GM23338 (cell line): ENCODE measurements around the gene REXO2. TPM values are rescaled to one million over a fixed set of nuclear protein-coding genes. Genes with fewer than 3 reads are reported as not detected.

Experiments used
- ATAC-seq: fragments of 200-7000 bp; cut with Tn5 transposase; 3 replicates; pipeline ENCODE4 v1.9.1; 2020
- DNase-seq: peaks from one replicate; pipeline ENCODE4 v3.0.0-alpha.2; 2015; ENCODE audit warnings: low spot score
- H2AFZ ChIP-seq: fragments of 200-600 bp; sonication (generic); 2 replicates; pipeline ENCODE4 v1.8.0; 2016; ENCODE audit warnings: antibody characterized with exemption, mild to moderate bottlenecking, moderate library complexity
- H3F3A ChIP-seq: fragments of 200-600 bp; sonication (generic); replicated peaks from 2 replicates; pipeline ENCODE4 v1.8.0; 2017; ENCODE audit warnings: antibody characterized with exemption, mixed run types, low read depth
- H3K27ac ChIP-seq: fragments of 200-600 bp; sonication (generic); 2 replicates; pipeline ENCODE4 v1.6.1; 2016; ENCODE audit warnings: low read depth
- H3K27me3 ChIP-seq: fragments of 200-600 bp; sonication (generic); 2 replicates; pipeline ENCODE4 v1.8.0; 2016; ENCODE audit warnings: mild to moderate bottlenecking, mixed run types, moderate library complexity; ENCODE audit not compliant: insufficient read depth
- H3K36me3 ChIP-seq: fragments of 200-600 bp; sonication (generic); 2 replicates; pipeline ENCODE4 v1.8.0; 2016; ENCODE audit warnings: mild to moderate bottlenecking; ENCODE audit not compliant: insufficient read depth
- H3K4me1 ChIP-seq: fragments of 200-600 bp; sonication (generic); 2 replicates; pipeline ENCODE4 v1.8.0; 2016; ENCODE audit warnings: mild to moderate bottlenecking, moderate library complexity; ENCODE audit not compliant: insufficient read depth
- H3K4me2 ChIP-seq: fragments of 200-600 bp; sonication (generic); 2 replicates; pipeline ENCODE4 v1.7.1; 2017; ENCODE audit warnings: mixed run types
- H3K4me3 ChIP-seq: fragments of 200-600 bp; sonication (generic); 2 replicates; pipeline ENCODE4 v1.6.1; 2016; ENCODE audit warnings: mixed run types
- H3K79me2 ChIP-seq: fragments of 200-600 bp; sonication (generic); replicated peaks from 2 replicates; pipeline ENCODE4 v1.8.0; 2017; ENCODE audit warnings: mild to moderate bottlenecking; ENCODE audit not compliant: insufficient read depth
- H3K9me2 ChIP-seq: fragments of 200-600 bp; sonication (generic); 2 replicates; pipeline ENCODE4 v1.8.0; 2017; ENCODE audit not compliant: insufficient read depth
- H4K20me1 ChIP-seq: fragments of 200-600 bp; sonication (generic); replicated peaks from 2 replicates; pipeline ENCODE4 v1.8.0; 2017; ENCODE audit warnings: mild to moderate bottlenecking; ENCODE audit not compliant: insufficient read depth
- H3K27ac Mint-ChIP-seq: 2 replicates; pipeline ENCODE4 v1.8.0; 2020; ENCODE audit warnings: inconsistent platforms, mild to moderate bottlenecking, moderate library complexity, mixed read lengths
- H3K27me3 Mint-ChIP-seq: 3 replicates; pipeline ENCODE4 v1.8.0; 2022; ENCODE audit warnings: low read depth, mild to moderate bottlenecking, moderate library complexity, mixed read lengths, inconsistent platforms; ENCODE audit not compliant: insufficient read depth, poor library complexity
- H3K36me3 Mint-ChIP-seq: 3 replicates; pipeline ENCODE4 v1.8.0; 2021; ENCODE audit warnings: low read depth, mild to moderate bottlenecking, inconsistent platforms, moderate library complexity, mixed read lengths
- H3K4me1 Mint-ChIP-seq: 3 replicates; pipeline ENCODE4 v1.8.0; 2020; ENCODE audit warnings: mild to moderate bottlenecking, inconsistent platforms, mixed read lengths
- H3K4me3 Mint-ChIP-seq: 3 replicates; pipeline ENCODE4 v1.8.0; 2021; ENCODE audit warnings: moderate library complexity, mild to moderate bottlenecking, inconsistent platforms, mixed read lengths
- H3K9me3 Mint-ChIP-seq: 3 replicates; pipeline ENCODE4 v1.8.0; 2020; ENCODE audit warnings: moderate library complexity, mild to moderate bottlenecking, inconsistent platforms, mixed read lengths
- CTCF ChIP-seq, 2 experiments: fragments of 200-600 bp in 1 of 2; sonication (generic) in 1 of 2; conservative IDR thresholded peaks; 2 replicates each; pipeline versions ENCODE4 v1.5.1 to v1.6.1; 2016 to 2017; ENCODE audit warnings: antibody characterized with exemption in 2 of 2, low read depth in 2 of 2, mild to moderate bottlenecking in 2 of 2, moderate library complexity in 1 of 2
- ETS1 ChIP-seq: IDR thresholded peaks from 2 replicates; pipeline ENCODE4 v1.6.1; 2016; ENCODE audit warnings: antibody characterized with exemption
- EZH2 ChIP-seq: fragments of 200-600 bp; sonication (generic); IDR thresholded peaks from one replicate; pipeline ENCODE4 v1.8.0; 2017; ENCODE audit warnings: antibody characterized with exemption, mild to moderate bottlenecking, low read depth; ENCODE audit not compliant: unreplicated experiment
- JUNB ChIP-seq: IDR thresholded peaks from one replicate; pipeline ENCODE4 v1.6.1; 2016; ENCODE audit warnings: antibody characterized with exemption; ENCODE audit not compliant: unreplicated experiment
- NANOG ChIP-seq: IDR thresholded peaks from 2 replicates; pipeline ENCODE4 v1.6.1; 2016; ENCODE audit warnings: antibody characterized with exemption, borderline replicate concordance
- POLR2AphosphoS5 ChIP-seq: IDR thresholded peaks from 2 replicates; pipeline ENCODE4 v1.6.1; 2016; ENCODE audit warnings: antibody characterized with exemption, low read depth
- STAT1 ChIP-seq: IDR thresholded peaks from one replicate; pipeline ENCODE4 v1.6.1; 2016; ENCODE audit warnings: antibody characterized with exemption; ENCODE audit not compliant: unreplicated experiment
- ZNF331 ChIP-seq: fragments of 250-450 bp; sonication (Bioruptor Pico); IDR thresholded peaks from 2 replicates; pipeline ENCODE4 v1.5.0; 2020; ENCODE audit warnings: low read depth, mild to moderate bottlenecking, moderate library complexity
- ZNF462 ChIP-seq: fragments of 250-450 bp; sonication (Bioruptor Pico); IDR thresholded peaks from 2 replicates; pipeline ENCODE4 v1.5.0; 2020; ENCODE audit warnings: mild to moderate bottlenecking, moderate library complexity
- polyA plus RNA-seq: library from polyadenylated mRNA; unstranded; fragments of >200 nt; fragmentation: Nextera tagmentation; extraction: Ambion mirVana; gene quantifications from 2 replicates; pipeline ENCODE4 v1.2.1, GENCODE V29; 2016
- total RNA-seq: library from RNA; depleted of rRNA; stranded (reverse); fragments of >200 nt; shearing (Covaris generic); gene quantifications from 2 replicates; pipeline ENCODE4 v1.2.3, GENCODE V29; 2014

Gene REXO2
- total and polyA plus RNA-seq, 2 experiments from 2014 or later: 122 to 245 TPM

- TF ChIP-seq JUNB (no peak), NANOG (no peak), EZH2 (no peak), ZNF331 (CRISPR knock-in tag) (no peak), POLR2AphosphoS5 (no peak), CTCF (conservative IDR thresholded peaks at IDR 0.05; ENCODE audit: low read depth in 2 of 2) (no peak), STAT1 (no peak), ETS1 (no peak), ZNF462 (CRISPR knock-in tag) (no peak)
- Mint-ChIP-seq H3K36me3 (peaks cover 72% of the 10 kb centered on the region), H3K4me3 (no peak overlapping the region), H3K27me3 (no peaks in the 10 kb centered on the region), H3K9me3 (no peaks in the 10 kb centered on the region), H3K27ac (no peak overlapping the region), H3K4me1 (peaks cover 5% of the 10 kb centered on the region)
- no peaks in the 10 kb centered on the region for H3K27me3 ChIP-seq
- H2AFZ ChIP-seq: no peak overlapping the region
- peaks cover 6% of the 10 kb centered on the region; the same call in 1 of the 2 replicates for H3K36me3 ChIP-seq
- H3F3A ChIP-seq: no peaks in the 10 kb centered on the region
- H3K4me2 ChIP-seq: no peak overlapping the region
- H4K20me1 ChIP-seq: 0 out of 2 replicates have a peak, but pooled peaks cover 5% of the 10 kb centered on the region
- peaks cover 71% of the 10 kb centered on the region for H3K79me2 ChIP-seq
- no peak for ATAC-seq
- no peak overlapping the region for H3K4me3 ChIP-seq
- no peak overlapping the region for H3K27ac ChIP-seq
- no peaks in the 10 kb centered on the region for H3K9me2 ChIP-seq
- no peak for DNase-seq
- H3K4me1 ChIP-seq: 0 out of 2 replicates have a peak, but pooled peaks cover 8% of the 10 kb centered on the region
Observed at GRCh38 chr11:114449845-114450244, 10.6 kb downstream of the REXO2 start.
